Keratinocyte (primary cell): ENCODE measurements around the gene RAB4B. TPM values are rescaled to one million over a fixed set of nuclear protein-coding genes. Genes with fewer than 3 reads are reported as not detected.
A peak's percentile ranks its signal among the peaks of the same experiment; 100 is the strongest.

ENCODE experiments used
- DNase-seq: peaks from one replicate; pipeline ENCODE4 v3.0.0-alpha.2; 2011; ENCODE audit warnings: low read depth, missing footprints, low spot score
- FAIRE-seq: peaks from 2 replicates; lab custom pipeline; 2011; peaks lifted over from hg19 to GRCh38; lab: Jason Lieb, UNC
- H2AFZ ChIP-seq: 2 replicates; pipeline ENCODE4 v1.6.0; 2012; ENCODE audit warnings: low read length, control low read depth, inconsistent platforms; ENCODE audit not compliant: control insufficient read depth
- H3K27ac ChIP-seq: 2 replicates; pipeline ENCODE4 v1.5.1; 2011; ENCODE audit warnings: low read length; ENCODE audit not compliant: control insufficient read depth, insufficient read depth
- H3K27me3 ChIP-seq: 3 replicates; pipeline ENCODE4 v1.6.0; 2011; ENCODE audit warnings: low read length; ENCODE audit not compliant: control insufficient read depth, insufficient read depth; ENCODE audit errors: extremely low read depth
- H3K36me3 ChIP-seq, 2 experiments: 2 replicates in 1 of 2; 3 replicates in 1 of 2; pipeline ENCODE4 v1.5.1; 2011; ENCODE audit warnings: low read length in 2 of 2, mild to moderate bottlenecking in 1 of 2; ENCODE audit not compliant: control insufficient read depth in 2 of 2, insufficient read depth in 2 of 2; ENCODE audit errors: extremely low read depth in 1 of 2
- H3K4me1 ChIP-seq: 3 replicates; pipeline ENCODE4 v1.5.1; 2011; ENCODE audit warnings: low read length; ENCODE audit not compliant: control insufficient read depth, insufficient read depth; ENCODE audit errors: extremely low read depth
- H3K4me2 ChIP-seq: 3 replicates; pipeline ENCODE4 v1.6.0; 2011; ENCODE audit warnings: low read depth, low read length; ENCODE audit not compliant: control insufficient read depth, insufficient read depth; ENCODE audit errors: extremely low read depth
- H3K4me3 ChIP-seq, 3 experiments: fragments of 200-600 bp in 1 of 3; sonication (generic) in 1 of 3; 2 replicates in 2 of 3; 3 replicates in 1 of 3; pipeline ENCODE4 v1.5.1; 2011 to 2016; ENCODE audit warnings: low read length in 3 of 3, mild to moderate bottlenecking in 3 of 3, control low read depth in 2 of 3, inconsistent platforms in 1 of 3, low read depth in 1 of 3, mixed read lengths in 1 of 3, mixed run types in 1 of 3, moderate library complexity in 1 of 3; ENCODE audit not compliant: control insufficient read depth in 2 of 3, insufficient read depth in 2 of 3; ENCODE audit errors: extremely low read depth in 1 of 3
- H3K79me2 ChIP-seq: 2 replicates; pipeline ENCODE4 v1.6.0; 2012; ENCODE audit warnings: low read length; ENCODE audit not compliant: control insufficient read depth, insufficient read depth
- H3K9ac ChIP-seq: 3 replicates; pipeline ENCODE4 v1.6.0; 2011; ENCODE audit warnings: low read length; ENCODE audit not compliant: control insufficient read depth, insufficient read depth; ENCODE audit errors: extremely low read depth
- H3K9me1 ChIP-seq: 3 replicates; pipeline ENCODE4 v1.6.0; 2011; ENCODE audit warnings: low read length; ENCODE audit not compliant: control insufficient read depth, insufficient read depth; ENCODE audit errors: extremely low read depth
- H3K9me3 ChIP-seq: 2 replicates; pipeline ENCODE4 v1.5.1; 2012; ENCODE audit warnings: low read depth, low read length; ENCODE audit not compliant: control insufficient read depth
- H4K20me1 ChIP-seq: 3 replicates; pipeline ENCODE4 v1.6.0; 2011; ENCODE audit warnings: low read length; ENCODE audit not compliant: control insufficient read depth, insufficient read depth; ENCODE audit errors: extremely low read depth
- EZH2 ChIP-seq: IDR thresholded peaks from one replicate; pipeline ENCODE4 v1.6.1; 2012; ENCODE audit warnings: inconsistent platforms, mild to moderate bottlenecking, low read length, moderate library complexity
- dilution Hi-C: fragments of 300-500 bp; cut with MboI; formaldehyde crosslinking; loops from one replicate; pipeline ENCODE4 v1.7.0; 2020; ENCODE audit warnings: low sequenced_read_pairs; ENCODE audit not compliant: extremely low pct_ligation_motif_present
- polyA plus RNA-seq, 5 experiments: library from polyadenylated mRNA; depleted of rRNA in 3 of 5; stranded (reverse) in 3 of 5; stranded (forward) in 1 of 5; unstranded in 1 of 5; fragments of >200 nt; gene quantifications; 1 replicate in 1 of 5; 2 replicates in 3 of 5; 3 replicates in 1 of 5; pipeline versions ENCODE4 v1.2.1 to v1.2.3, GENCODE V29; 2011 to 2012; ENCODE audit warnings: missing spikeins in 2 of 5, low read depth in 1 of 5, low replicate concordance in 1 of 5
- TF ChIP-seq, protein P1 (sequence below), 3 experiments: IDR thresholded peaks in 1 of 3; conservative IDR thresholded peaks in 1 of 3; optimal IDR thresholded peaks in 1 of 3; 2 replicates in 2 of 3; 3 replicates in 1 of 3; pipeline versions ENCODE3 to v1.5.1; 2011; ENCODE audit warnings: low read length in 3 of 3, mild to moderate bottlenecking in 3 of 3, moderate library complexity in 2 of 3, control low read depth in 1 of 3, inconsistent platforms in 1 of 3; ENCODE audit not compliant: insufficient read depth in 2 of 3; ENCODE audit errors: extremely low read depth in 1 of 3

The RAB4B gene
- polyA plus RNA-seq, 1 donor (not counting 4 experiments of a cell fraction or from before 2014, with no cell fraction given), result 15.0 TPM

GRCh38 chr19:40803170-40803856 lies 25.3 kb downstream of the RAB4B start:
- no peak overlapping the region for H3K4me3 ChIP-seq
- DNase-seq, result no peak
- H3K27me3 ChIP-seq, result no peaks in the 10 kb centered on the region
- no peaks in the 10 kb centered on the region for H3K9me3 ChIP-seq
- no peak overlapping the region for H3K27ac ChIP-seq
- H3K9ac ChIP-seq, result peak overlapping the region; percentile 6
- dilution Hi-C loops, result no loop called here
- peaks cover 10% of the 10 kb centered on the region for H3K9me1 ChIP-seq
- no peak for FAIRE-seq
- peaks cover 40 to 55% of the 10 kb centered on the region in 2 experiments for H3K36me3 ChIP-seq
- H3K4me2 ChIP-seq, result peak overlapping the region; percentile 69
- peaks cover 42% of the 10 kb centered on the region for H4K20me1 ChIP-seq
- H3K4me1 ChIP-seq, result peaks cover 57% of the 10 kb centered on the region
- peaks cover 73% of the 10 kb centered on the region for H3K79me2 ChIP-seq
- no peak overlapping the region for H2AFZ ChIP-seq
- no peak for TF ChIP-seq EZH2
- TF ChIP-seq, protein P1, sequence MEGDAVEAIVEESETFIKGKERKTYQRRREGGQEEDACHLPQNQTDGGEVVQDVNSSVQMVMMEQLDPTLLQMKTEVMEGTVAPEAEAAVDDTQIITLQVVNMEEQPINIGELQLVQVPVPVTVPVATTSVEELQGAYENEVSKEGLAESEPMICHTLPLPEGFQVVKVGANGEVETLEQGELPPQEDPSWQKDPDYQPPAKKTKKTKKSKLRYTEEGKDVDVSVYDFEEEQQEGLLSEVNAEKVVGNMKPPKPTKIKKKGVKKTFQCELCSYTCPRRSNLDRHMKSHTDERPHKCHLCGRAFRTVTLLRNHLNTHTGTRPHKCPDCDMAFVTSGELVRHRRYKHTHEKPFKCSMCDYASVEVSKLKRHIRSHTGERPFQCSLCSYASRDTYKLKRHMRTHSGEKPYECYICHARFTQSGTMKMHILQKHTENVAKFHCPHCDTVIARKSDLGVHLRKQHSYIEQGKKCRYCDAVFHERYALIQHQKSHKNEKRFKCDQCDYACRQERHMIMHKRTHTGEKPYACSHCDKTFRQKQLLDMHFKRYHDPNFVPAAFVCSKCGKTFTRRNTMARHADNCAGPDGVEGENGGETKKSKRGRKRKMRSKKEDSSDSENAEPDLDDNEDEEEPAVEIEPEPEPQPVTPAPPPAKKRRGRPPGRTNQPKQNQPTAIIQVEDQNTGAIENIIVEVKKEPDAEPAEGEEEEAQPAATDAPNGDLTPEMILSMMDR (optimal IDR thresholded peaks at IDR 0.05 in 1 of 3, IDR thresholded peaks at IDR 0.05 in 1 of 3, conservative IDR thresholded peaks at IDR 0.05 in 1 of 3; ENCODE audit: extremely low read depth in 1 of 3, insufficient read depth in 2 of 3, low read length in 3 of 3), result no peak

DNA sequence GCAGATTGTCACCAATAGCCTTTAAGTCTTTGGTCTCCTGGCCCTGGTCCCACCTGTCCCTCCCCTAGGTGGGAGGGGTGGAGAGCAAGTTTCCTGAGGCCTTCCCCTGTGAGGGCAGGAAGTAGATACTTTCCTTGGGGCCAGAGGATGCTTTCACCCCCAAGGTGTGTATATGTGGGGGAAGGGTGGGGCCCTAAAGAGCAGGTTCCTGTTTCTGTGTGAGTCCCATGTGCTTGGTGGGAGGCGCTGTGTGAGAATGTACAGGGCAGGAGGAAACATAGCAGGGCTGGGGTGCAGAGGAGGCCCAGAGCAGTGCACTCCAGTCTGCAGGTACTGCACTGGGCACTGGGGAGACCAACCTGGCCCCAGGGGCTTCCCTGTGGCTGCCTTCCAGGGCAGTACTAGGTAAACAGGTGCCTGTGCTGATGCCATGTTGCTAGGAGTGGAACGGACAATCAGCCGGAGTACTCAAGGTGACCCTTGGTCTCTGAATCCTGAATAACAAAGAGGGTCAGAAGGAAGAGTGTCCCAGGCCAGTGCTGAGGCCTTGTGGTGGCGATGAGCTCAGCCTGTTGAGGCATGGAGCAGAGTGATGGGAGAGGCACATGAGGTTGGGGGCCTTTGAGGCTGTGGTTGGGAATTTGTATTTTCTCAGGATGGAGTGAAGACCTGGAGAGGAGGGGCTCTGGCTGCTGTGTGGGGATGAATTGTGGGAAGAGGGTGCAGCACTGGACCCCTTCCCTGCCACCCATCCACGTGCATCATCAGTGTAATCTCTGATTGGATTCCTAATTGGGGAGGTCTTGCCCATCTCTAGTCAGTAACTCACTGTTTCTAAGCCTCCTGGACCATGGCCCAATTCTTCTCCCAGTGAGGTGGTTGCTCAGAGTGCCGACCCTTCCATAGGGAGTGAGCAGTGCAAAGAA lies 26.1 kb downstream of the RAB4B start:
- H3K9me3 ChIP-seq, result no peaks in the 10 kb centered on the region
- peaks cover 57% of the 10 kb centered on the region for H3K4me1 ChIP-seq
- TF ChIP-seq EZH2, result no peak
- TF ChIP-seq, protein P1 (optimal IDR thresholded peaks at IDR 0.05 in 1 of 3, IDR thresholded peaks at IDR 0.05 in 1 of 3, conservative IDR thresholded peaks at IDR 0.05 in 1 of 3; ENCODE audit: extremely low read depth in 1 of 3, insufficient read depth in 2 of 3, low read length in 3 of 3), result no peak
- no peak overlapping the region for H3K4me3 ChIP-seq
- H3K27ac ChIP-seq, result no peak overlapping the region
- H3K27me3 ChIP-seq, result no peaks in the 10 kb centered on the region
- H3K4me2 ChIP-seq, result peak overlapping the region; percentile 12
- H4K20me1 ChIP-seq, result peaks cover 42% of the 10 kb centered on the region
- peaks cover 10% of the 10 kb centered on the region for H3K9me1 ChIP-seq
- no peak overlapping the region for H3K9ac ChIP-seq
- no peak overlapping the region for H2AFZ ChIP-seq
- H3K36me3 ChIP-seq, result peaks cover 45 to 59% of the 10 kb centered on the region in 2 experiments
- peaks cover 74% of the 10 kb centered on the region for H3K79me2 ChIP-seq
- FAIRE-seq, result no peak
- DNase-seq, result no peak
- dilution Hi-C loops, result no loop called here
